Ovary (tissue), 9 donors: ENCODE results near the gene ZPR1. TPM values are rescaled to one million over a fixed set of nuclear protein-coding genes. Genes with fewer than 3 reads are reported as not detected.

Experiments used
- DNase-seq, 5 donors: peaks; one replicate each; pipeline ENCODE4 v3.0.0-alpha.2; 2019 to 2020
- H3K27ac ChIP-seq, 2 donors: fragments of 200-600 bp; one replicate each; pipeline versions ENCODE4 v1.5.1 to v1.8.0; 2019 to 2022
- H3K27me3 ChIP-seq: fragments of 200-600 bp; one replicate; pipeline ENCODE4 v1.8.0; 2022
- H3K36me3 ChIP-seq: fragments of 200-600 bp; sonication (generic); one replicate; pipeline ENCODE4 v1.5.1; 2019
- H3K4me1 ChIP-seq: one replicate; pipeline ENCODE4 v1.8.1; 2013; ENCODE audit warnings: mild to moderate bottlenecking, moderate library complexity; ENCODE audit not compliant: insufficient read depth
- H3K4me3 ChIP-seq: fragments of 200-600 bp; sonication (generic); one replicate; pipeline ENCODE4 v1.5.1; 2017
- H3K9me3 ChIP-seq, 2 donors: fragments of 200-600 bp in 1 of 2; sonication (generic) in 1 of 2; one replicate each; pipeline versions ENCODE4 v1.5.1 to v1.8.1; 2013 to 2019; ENCODE audit warnings: mild to moderate bottlenecking in 1 of 2, moderate library complexity in 1 of 2
- CTCF ChIP-seq, 3 donors: fragments of 450-650 bp in 2 of 3; fragments of 200-600 bp in 1 of 3; IDR thresholded peaks; one replicate each; pipeline versions ENCODE4 v1.5.1 to v1.8.0; 2016 to 2022; ENCODE audit warnings: antibody characterized with exemption in 3 of 3, mild to moderate bottlenecking in 1 of 3
- EP300 ChIP-seq: sonication (generic); formaldehyde crosslinking; IDR thresholded peaks from one replicate; pipeline ENCODE4 v1.6.1; 2017; ENCODE audit warnings: antibody characterized with exemption
- POLR2A ChIP-seq: fragments of 450-650 bp; IDR thresholded peaks from one replicate; pipeline ENCODE4 v1.6.1; 2017; ENCODE audit warnings: antibody characterized with exemption, mild to moderate bottlenecking, moderate library complexity
- WGBS, 3 donors: extraction: QIAGEN DNeasy Blood & Tissue Kit in 1 of 3; methylation state at CpG; one replicate each; pipeline versions ENCODE4 v1.1.5 to v1.1.7; 2013 to 2017; 5-methylcytosine and 5-hydroxymethylcytosine counted together
- intact Hi-C, 4 donors: fragments of 100-400 bp; cut with DNase I; formaldehyde crosslinking; loops; one replicate each; pipeline versions ENCODE4 v1.11.0 to v1.15.1; 2022 to 2023
- polyA plus RNA-seq, 2 donors: library from polyadenylated mRNA; stranded (reverse); fragments of 200-250 nt in 1 of 2; fragments of 350-450 nt in 1 of 2; fragmentation: Illumina TruSeq in 1 of 2; extraction: RNeasy Lipid Tissue Mini Kit (QIAGEN cat#74804) in 1 of 2; gene quantifications; one replicate each; pipeline ENCODE4 v1.2.3, GENCODE V29; 2013 to 2014
- total RNA-seq, 7 donors: library from RNA; depleted of rRNA in 2 of 7; stranded (reverse); fragments of >200 nt in 2 of 7; fragmentation: NEBNext Ultra II Directional in 3 of 7; extraction: Animal tissue kit (Norgen Biotek cat#: 25700) in 3 of 7; gene quantifications; one replicate each; pipeline versions ENCODE4 v1.1.0 to v1.2.4, GENCODE V29; 2016 to 2023
- donor health status: DM: no; HTN: no; CAD: no; lungs with moderate emphysema.
- donor health status: DM: no; HTN: no; CAD: no.
- donor health status: Bipolar disorder and iron deficiency.
- donor health status: DM: yes; HTN: yes; CAD: no.
- donor health status: DM: no; HTN: no; CAD: no.
- donor health status: DM: yes; HTN: yes; CAD: no.

The ZPR1 gene
- total and polyA plus RNA-seq, 9 donors: 12.0 to 68.7 (median 37.0) TPM

GRCh38 chr11:116792144-116792868, 4.5 kb upstream of the ZPR1 start:
- H3K27ac ChIP-seq: no peak overlapping the region
- no peaks in the 10 kb centered on the region for H3K27me3 ChIP-seq
- H3K4me1 ChIP-seq: peaks cover 6% of the 10 kb centered on the region
- 78 to 82% (median 78%) methylated on average over 8 of the region's 8 CpGs for WGBS, 3 donors
- H3K9me3 ChIP-seq: no peaks in the 10 kb centered on the region
- intact Hi-C loops: loop anchor here (2.0 to 10.0 kb wide), 5 partner anchors 40 to 440 kb away; partner anchors contain the start of genes APOA1 (in 3 of the 4), PCSK7 (in 1 of the 4) and RNF214 (in 1 of the 4)
- DNase-seq: no peak
- H3K4me3 ChIP-seq: no peak overlapping the region
- no peak for TF ChIP-seq POLR2A
- no peak for TF ChIP-seq CTCF (IDR thresholded peaks at IDR 0.05)
- TF ChIP-seq EP300: no peak
- no peaks in the 10 kb centered on the region for H3K36me3 ChIP-seq

GRCh38 chr11:116791813-116792143, 4.0 kb upstream of the ZPR1 start, which contains the start of gene APOA5:
Gene APOA5, minus strand, starts transcription at chr11:116791879. Its CDS starts 19 bp downstream, at chr11:116791860.
- H3K36me3 ChIP-seq: no peaks in the 10 kb centered on the region
- intact Hi-C loops: loop anchor here (2.0 to 10.0 kb wide), 7 partner anchors 41 to 441 kb away; partner anchors contain the start of genes APOA1 (in 3 of the 4), PCSK7 (in 1 of the 4) and RNF214 (in 1 of the 4)
- H3K4me1 ChIP-seq: peaks cover 9% of the 10 kb centered on the region
- DNase-seq: no peak
- no peak for TF ChIP-seq EP300
- TF ChIP-seq CTCF (IDR thresholded peaks at IDR 0.05): no peak
- no peaks in the 10 kb centered on the region for H3K9me3 ChIP-seq
- WGBS, 3 donors: 86 to 92% (median 87%) methylated on average over 7 of the region's 7 CpGs
- H3K27me3 ChIP-seq: no peaks in the 10 kb centered on the region
- H3K27ac ChIP-seq: no peak within 1 kb of the TSS
- no peak within 1 kb of the TSS for H3K4me3 ChIP-seq

DNA sequence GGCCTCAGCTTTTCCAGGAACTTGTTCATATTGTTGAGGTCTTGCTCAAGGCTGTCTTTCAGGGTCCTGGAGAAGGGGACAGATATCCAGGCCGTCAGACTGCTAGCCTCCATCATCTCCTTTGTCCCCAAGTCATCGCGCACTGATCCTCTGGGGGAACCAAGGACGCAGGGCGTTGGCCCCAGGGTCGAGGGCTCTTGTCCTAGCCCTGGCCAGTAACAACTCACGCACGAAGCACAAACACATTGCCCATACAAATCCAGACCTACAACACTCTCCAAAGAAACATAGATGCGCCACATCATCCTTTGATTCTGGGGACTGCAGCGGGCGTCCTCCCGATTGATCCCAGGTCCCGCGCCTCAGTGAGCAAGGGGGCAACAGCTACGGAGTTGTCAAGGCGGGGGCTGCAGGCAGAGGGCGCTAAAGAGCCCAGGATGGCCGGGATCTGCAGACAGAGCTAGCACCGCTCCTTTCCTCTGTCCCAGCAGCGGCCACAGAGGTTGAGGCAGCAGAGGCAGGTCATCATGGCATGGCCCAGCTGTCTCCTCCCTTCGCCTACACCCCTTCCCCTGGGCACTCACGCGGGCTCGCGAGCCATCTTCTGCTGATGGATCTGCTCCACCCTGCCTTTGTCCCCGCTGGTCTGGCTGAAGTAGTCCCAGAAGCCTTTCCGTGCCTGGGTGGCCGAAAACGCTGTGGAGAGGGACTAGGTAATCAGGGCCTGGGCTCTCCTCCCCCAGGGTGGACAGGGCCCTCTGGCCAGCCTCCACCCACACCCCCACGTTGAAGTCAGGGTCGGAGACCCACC, 3.4 kb upstream of the ZPR1 start:
- Histone ChIP-seq H3K4me1 (peaks cover 9% of the 10 kb centered on the region), H3K27me3 (no peaks in the 10 kb centered on the region), H3K4me3 (no peak overlapping the region), H3K9me3 (no peaks in the 10 kb centered on the region), H3K36me3 (no peaks in the 10 kb centered on the region), H3K27ac (no peak overlapping the region)
- no peak for TF ChIP-seq POLR2A
- TF ChIP-seq EP300: no peak
- peak; percentile 68 to 85 (median 82) for TF ChIP-seq CTCF (IDR thresholded peaks at IDR 0.05)
- intact Hi-C loops: loop anchor here (2.0 to 10.0 kb wide), 6 partner anchors 41 to 441 kb away; partner anchors contain the start of genes APOA1 (in 3 of the 4), PCSK7 (in 1 of the 4) and RNF214 (in 1 of the 4)
- 19 to 28% (median 22%) methylated on average over 31 of the region's 31 CpGs for WGBS, 3 donors
- peak; percentile 68 to 88 (median 85) for DNase-seq

GRCh38 chr11:116790167-116791001, 2.6 kb upstream of the ZPR1 start:
- no peak overlapping the region for H3K27ac ChIP-seq
- intact Hi-C loops: loop anchor here (2.0 to 10.0 kb wide), 6 partner anchors 42 to 442 kb away; partner anchors contain the start of genes APOA1 (in 3 of the 4), PCSK7 (in 1 of the 4) and RNF214 (in 1 of the 4)
- H3K27me3 ChIP-seq: no peaks in the 10 kb centered on the region
- H3K36me3 ChIP-seq: no peaks in the 10 kb centered on the region
- peaks cover 9% of the 10 kb centered on the region for H3K4me1 ChIP-seq
- peak in 2 of 5 donors; percentile 38 to 48 for DNase-seq
- 83 to 87% (median 83%) methylated on average over 49 to 53 of the region's 53 CpGs for WGBS, 3 donors
- TF ChIP-seq EP300 (no peak), CTCF (IDR thresholded peaks at IDR 0.05) (no peak), POLR2A (no peak)
- no peak overlapping the region for H3K4me3 ChIP-seq
- no peaks in the 10 kb centered on the region for H3K9me3 ChIP-seq
